Measurements from ENCODE around the gene AFF3. TPM values are rescaled to one million over a fixed set of nuclear protein-coding genes. Genes with fewer than 3 reads are reported as not detected.

AFF3 gene
- total and polyA plus RNA-seq, 4 donors = 0.48 to 5.3 (median 2.3) TPM

DNA sequence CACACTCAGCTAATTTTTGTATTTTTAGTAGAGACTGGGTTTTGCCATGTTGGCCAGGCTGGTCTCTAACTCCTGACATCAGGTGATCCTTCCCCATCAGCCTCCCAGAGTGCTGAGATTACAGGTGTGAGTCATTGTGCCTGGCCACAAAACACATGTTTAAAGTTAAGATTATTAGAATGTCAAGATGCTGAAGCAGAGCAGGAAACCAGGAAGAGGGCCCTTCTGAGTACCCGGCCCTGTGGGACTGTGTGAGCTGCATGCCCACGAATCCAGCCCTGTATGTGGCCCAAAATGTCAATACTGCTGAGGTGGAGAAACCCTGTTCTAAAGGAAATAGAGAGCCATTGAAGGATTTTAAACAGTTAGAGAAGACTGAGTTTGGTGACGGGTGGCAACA is 621.6 kb downstream of the AFF3 start:
- 74% methylated on average over 3 of the region's 3 CpGs for WGBS
- H3K27me3 ChIP-seq (ENCODE audit: control insufficient read depth in 4 of 4, insufficient read depth in 4 of 4, low read length in 3 of 4) = peaks cover 0 to 3% (median 0%) of the 10 kb centered on the region in 4 donors
- no peak for DNase-seq (ENCODE audit: low spot score)
- TF ChIP-seq JUND (IDR thresholded peaks at IDR 0.05) (no peak), TAF1 (conservative IDR thresholded peaks at IDR 0.05) (no peak), FOXA2 (IDR thresholded peaks at IDR 0.05) (no peak), GABPA (IDR thresholded peaks at IDR 0.05 in 1 of 2, conservative IDR thresholded peaks at IDR 0.05 in 1 of 2) (no peak), YY1 (IDR thresholded peaks at IDR 0.05) (no peak), EGR1 (IDR thresholded peaks at IDR 0.05; ENCODE audit: low read depth in 2 of 2) (no peak), RAD21 (IDR thresholded peaks at IDR 0.05) (no peak), NR2F2 (IDR thresholded peaks at IDR 0.05) (no peak), RXRA (IDR thresholded peaks at IDR 0.05) (no peak), HNF4G (IDR thresholded peaks at IDR 0.05) (no peak), FOXA1 (IDR thresholded peaks at IDR 0.05) (no peak), SP1 (IDR thresholded peaks at IDR 0.05) (no peak), HNF4A (conservative IDR thresholded peaks at IDR 0.05) (no peak)
- TF ChIP-seq, protein P1, sequence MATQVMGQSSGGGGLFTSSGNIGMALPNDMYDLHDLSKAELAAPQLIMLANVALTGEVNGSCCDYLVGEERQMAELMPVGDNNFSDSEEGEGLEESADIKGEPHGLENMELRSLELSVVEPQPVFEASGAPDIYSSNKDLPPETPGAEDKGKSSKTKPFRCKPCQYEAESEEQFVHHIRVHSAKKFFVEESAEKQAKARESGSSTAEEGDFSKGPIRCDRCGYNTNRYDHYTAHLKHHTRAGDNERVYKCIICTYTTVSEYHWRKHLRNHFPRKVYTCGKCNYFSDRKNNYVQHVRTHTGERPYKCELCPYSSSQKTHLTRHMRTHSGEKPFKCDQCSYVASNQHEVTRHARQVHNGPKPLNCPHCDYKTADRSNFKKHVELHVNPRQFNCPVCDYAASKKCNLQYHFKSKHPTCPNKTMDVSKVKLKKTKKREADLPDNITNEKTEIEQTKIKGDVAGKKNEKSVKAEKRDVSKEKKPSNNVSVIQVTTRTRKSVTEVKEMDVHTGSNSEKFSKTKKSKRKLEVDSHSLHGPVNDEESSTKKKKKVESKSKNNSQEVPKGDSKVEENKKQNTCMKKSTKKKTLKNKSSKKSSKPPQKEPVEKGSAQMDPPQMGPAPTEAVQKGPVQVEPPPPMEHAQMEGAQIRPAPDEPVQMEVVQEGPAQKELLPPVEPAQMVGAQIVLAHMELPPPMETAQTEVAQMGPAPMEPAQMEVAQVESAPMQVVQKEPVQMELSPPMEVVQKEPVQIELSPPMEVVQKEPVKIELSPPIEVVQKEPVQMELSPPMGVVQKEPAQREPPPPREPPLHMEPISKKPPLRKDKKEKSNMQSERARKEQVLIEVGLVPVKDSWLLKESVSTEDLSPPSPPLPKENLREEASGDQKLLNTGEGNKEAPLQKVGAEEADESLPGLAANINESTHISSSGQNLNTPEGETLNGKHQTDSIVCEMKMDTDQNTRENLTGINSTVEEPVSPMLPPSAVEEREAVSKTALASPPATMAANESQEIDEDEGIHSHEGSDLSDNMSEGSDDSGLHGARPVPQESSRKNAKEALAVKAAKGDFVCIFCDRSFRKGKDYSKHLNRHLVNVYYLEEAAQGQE (IDR thresholded peaks at IDR 0.05) = no peak
- TF ChIP-seq, protein P2, sequence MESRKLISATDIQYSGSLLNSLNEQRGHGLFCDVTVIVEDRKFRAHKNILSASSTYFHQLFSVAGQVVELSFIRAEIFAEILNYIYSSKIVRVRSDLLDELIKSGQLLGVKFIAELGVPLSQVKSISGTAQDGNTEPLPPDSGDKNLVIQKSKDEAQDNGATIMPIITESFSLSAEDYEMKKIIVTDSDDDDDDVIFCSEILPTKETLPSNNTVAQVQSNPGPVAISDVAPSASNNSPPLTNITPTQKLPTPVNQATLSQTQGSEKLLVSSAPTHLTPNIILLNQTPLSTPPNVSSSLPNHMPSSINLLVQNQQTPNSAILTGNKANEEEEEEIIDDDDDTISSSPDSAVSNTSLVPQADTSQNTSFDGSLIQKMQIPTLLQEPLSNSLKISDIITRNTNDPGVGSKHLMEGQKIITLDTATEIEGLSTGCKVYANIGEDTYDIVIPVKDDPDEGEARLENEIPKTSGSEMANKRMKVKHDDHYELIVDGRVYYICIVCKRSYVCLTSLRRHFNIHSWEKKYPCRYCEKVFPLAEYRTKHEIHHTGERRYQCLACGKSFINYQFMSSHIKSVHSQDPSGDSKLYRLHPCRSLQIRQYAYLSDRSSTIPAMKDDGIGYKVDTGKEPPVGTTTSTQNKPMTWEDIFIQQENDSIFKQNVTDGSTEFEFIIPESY (IDR thresholded peaks at IDR 0.05) = no peak
- TF ChIP-seq, protein P3, sequence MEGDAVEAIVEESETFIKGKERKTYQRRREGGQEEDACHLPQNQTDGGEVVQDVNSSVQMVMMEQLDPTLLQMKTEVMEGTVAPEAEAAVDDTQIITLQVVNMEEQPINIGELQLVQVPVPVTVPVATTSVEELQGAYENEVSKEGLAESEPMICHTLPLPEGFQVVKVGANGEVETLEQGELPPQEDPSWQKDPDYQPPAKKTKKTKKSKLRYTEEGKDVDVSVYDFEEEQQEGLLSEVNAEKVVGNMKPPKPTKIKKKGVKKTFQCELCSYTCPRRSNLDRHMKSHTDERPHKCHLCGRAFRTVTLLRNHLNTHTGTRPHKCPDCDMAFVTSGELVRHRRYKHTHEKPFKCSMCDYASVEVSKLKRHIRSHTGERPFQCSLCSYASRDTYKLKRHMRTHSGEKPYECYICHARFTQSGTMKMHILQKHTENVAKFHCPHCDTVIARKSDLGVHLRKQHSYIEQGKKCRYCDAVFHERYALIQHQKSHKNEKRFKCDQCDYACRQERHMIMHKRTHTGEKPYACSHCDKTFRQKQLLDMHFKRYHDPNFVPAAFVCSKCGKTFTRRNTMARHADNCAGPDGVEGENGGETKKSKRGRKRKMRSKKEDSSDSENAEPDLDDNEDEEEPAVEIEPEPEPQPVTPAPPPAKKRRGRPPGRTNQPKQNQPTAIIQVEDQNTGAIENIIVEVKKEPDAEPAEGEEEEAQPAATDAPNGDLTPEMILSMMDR (IDR thresholded peaks at IDR 0.05; ENCODE audit: low read depth, low read length, missing input control) = no peak
- TF ChIP-seq, protein P4, sequence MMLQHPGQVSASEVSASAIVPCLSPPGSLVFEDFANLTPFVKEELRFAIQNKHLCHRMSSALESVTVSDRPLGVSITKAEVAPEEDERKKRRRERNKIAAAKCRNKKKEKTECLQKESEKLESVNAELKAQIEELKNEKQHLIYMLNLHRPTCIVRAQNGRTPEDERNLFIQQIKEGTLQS (IDR thresholded peaks at IDR 0.05) = no peak
- TF ChIP-seq, protein P5, sequence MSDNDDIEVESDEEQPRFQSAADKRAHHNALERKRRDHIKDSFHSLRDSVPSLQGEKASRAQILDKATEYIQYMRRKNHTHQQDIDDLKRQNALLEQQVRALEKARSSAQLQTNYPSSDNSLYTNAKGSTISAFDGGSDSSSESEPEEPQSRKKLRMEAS (IDR thresholded peaks at IDR 0.05) = no peak
- no peaks in the 10 kb centered on the region for H3K9me3 ChIP-seq (ENCODE audit: control insufficient read depth in 4 of 4, low read length in 3 of 4)
- H3K9ac ChIP-seq (ENCODE audit: low read depth in 1 of 2, low read length in 2 of 2) = no peak overlapping the region
- H3K4me3 ChIP-seq (ENCODE audit: low read depth in 1 of 3, low read length in 3 of 3) = no peak overlapping the region
- no peak overlapping the region for H3K27ac ChIP-seq (ENCODE audit: low read depth in 1 of 2, low read length in 2 of 2)
- H3K36me3 ChIP-seq (ENCODE audit: control insufficient read depth in 4 of 4, insufficient read depth in 3 of 4, low read depth in 1 of 4, low read length in 3 of 4) = no peaks in the 10 kb centered on the region
- no peaks in the 10 kb centered on the region for H3K4me1 ChIP-seq (ENCODE audit: control insufficient read depth in 4 of 4, insufficient read depth in 4 of 4, low read length in 3 of 4)

Data from liver (tissue), 9 donors.